ENCODE results near the gene CACFD1.

CACFD1 gene

DNA sequence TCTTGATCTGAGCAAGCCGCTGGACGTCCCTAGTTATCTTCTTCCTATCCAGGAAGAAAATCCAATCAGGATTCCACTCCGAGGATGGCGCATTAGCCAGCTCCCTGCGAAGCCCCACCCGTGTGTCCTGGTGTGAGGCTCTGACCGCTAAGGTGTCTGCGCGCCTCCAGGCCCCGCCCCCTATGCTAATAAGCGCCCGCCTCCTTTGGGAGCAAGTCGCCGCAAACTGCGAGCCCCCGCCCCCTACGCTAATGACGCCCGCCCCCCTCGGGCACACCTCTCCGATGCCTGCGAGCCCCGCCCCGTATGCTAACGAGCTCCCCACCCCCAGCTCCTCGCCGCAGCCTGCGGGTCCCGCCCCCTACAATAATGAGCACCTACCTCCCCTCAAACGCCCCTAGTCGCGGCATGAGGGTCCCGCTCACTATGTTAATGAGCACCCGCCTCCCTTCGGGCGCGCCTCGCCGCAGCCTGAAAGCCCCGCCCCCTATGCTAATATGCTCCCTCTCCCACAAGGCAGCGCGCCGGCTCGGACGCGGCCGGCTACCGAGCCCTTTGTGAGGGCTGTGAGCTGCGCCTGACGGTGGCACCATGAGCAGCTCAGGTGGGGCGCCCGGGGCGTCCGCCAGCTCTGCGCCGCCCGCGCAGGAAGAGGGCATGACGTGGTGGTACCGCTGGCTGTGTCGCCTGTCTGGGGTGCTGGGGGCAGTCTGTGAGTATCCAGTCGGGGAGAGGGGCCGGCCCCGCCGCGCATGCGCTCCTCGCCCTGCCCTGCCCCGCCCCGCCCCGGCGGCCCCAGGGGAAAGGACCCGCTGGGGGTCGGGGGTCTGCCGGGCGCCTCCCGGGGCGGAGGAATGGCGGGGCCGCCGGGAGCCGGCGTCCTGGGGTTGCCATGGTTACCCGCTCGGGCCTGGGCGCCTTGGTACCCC is at the start of gene CACFD1:
Gene CACFD1 (plus strand): TSS at position 503 of the 929 bp plus-strand sequence. CDS start 89 bp downstream, at position 592.
- peak; percentile 83 to 87 for DNase-seq (ENCODE audit: low read depth in 1 of 2, low spot score in 1 of 2)

DNA sequence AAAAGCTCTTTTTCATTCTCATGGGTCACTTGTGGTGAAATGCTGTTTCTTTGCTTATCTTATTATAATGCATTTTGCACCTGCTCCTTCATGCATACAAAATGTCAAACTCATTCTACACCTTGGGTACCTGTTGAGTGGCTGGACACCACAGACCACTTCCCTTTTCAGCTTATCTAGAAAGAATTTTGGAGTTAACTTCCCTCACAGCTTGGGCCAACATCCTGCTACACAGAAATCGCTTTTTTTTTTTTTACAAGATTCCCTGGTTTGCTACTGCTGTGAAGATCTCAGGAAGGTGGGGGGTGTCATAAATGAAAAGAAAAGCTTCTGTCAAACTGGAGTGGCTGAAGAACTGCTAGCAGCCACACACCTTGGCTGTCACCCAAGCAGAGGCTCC is 44.6 kb upstream of the CACFD1 start:
- DNase-seq (ENCODE audit: low read depth in 1 of 2, low spot score in 1 of 2): no peak

DNA sequence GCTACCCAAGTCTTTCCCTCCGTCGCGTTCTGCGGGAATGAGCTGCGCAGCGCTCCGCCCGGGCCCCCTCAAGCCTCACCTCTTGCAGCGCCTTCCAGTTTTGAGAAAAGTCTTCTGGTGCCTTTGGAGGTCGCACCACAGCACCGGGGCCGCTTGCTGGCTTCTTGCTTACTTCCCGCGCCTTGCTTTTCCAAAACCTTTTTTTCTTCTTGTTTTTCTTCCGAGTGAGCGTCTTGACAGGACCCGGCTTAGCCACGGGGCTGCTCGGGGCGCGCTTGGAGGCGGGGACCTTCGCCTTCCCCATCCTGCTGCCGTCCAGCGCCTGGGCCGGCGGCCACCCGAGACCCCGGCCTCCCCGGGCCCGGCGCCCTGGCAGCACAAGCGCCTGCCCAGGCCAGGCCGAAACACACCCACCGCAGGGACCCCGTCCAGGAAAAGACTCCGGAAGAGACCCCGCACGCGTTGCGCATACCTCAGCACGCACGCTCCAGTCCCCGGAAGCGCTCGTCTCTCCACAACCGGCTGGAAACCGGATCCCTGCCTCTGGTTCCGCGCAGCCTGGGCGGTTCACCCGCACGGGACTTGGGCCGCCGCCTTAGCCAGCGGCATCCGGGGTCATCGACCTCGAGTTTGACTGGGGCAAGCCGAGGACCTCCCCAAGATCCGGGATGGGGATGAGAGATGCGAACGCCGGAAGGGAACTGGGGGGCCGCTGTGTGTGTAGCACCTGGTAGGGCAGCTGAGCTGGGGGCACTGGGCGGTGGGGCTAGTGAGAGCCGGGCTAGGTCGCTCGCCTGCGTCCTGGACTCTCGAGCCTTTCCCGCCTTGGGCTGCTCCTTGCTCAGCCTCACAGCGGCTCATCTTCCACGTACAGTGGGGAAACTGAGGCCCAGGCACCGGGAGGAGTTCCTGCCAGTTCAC is 42.0 kb upstream of the CACFD1 start, which contains the start of gene REXO4:
Gene REXO4 (minus strand): TSS at position 470 of the 921 bp plus-strand sequence. CDS start 166 bp downstream, at position 304.
- peak; percentile 68 to 79 for DNase-seq (ENCODE audit: low read depth in 1 of 2, low spot score in 1 of 2)

DNA sequence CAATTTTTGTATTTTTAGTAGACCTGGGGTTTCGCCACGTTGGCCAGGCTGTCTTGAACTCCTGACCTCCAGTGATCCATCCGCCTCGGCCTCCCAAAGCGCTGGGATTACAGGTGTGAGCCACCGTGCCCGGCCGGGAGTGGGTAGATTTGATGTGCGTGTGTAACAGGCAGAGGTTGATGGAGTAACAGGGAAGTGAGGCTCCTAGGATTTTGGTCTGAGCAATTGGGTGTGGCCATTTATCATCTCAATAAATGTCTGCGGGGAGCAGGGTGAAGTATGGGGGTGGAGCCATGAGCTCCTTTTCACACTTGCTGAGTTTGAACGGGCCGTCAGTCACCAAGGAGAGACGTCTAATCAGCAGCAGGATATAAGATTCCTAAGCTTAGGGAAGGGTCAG is 40.8 kb upstream of the CACFD1 start:
- DNase-seq (ENCODE audit: low read depth in 1 of 2, low spot score in 1 of 2): no peak

DNA sequence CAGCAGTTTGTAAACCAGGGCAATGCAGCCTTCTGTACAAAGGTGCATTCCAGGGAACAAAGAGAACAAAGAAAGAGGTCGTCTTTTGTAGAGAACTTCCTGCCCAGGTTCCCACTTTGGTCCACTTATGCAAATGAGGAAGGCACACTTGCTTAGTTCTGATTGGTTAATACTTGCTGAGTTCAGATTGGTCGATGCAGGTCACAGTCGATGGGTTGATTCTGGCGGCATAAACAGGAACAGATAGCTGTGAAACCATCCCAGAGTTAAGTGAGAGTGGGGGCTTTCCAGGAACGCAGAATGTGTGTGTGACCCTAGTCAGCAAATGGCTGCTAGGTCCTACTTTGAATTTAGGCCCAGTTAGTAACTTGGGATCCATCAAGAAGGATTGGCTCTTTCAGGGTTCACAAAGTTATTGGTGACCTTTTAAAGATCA is 39.4 kb upstream of the CACFD1 start:
- DNase-seq (ENCODE audit: low read depth in 1 of 2, low spot score in 1 of 2): no peak

DNA sequence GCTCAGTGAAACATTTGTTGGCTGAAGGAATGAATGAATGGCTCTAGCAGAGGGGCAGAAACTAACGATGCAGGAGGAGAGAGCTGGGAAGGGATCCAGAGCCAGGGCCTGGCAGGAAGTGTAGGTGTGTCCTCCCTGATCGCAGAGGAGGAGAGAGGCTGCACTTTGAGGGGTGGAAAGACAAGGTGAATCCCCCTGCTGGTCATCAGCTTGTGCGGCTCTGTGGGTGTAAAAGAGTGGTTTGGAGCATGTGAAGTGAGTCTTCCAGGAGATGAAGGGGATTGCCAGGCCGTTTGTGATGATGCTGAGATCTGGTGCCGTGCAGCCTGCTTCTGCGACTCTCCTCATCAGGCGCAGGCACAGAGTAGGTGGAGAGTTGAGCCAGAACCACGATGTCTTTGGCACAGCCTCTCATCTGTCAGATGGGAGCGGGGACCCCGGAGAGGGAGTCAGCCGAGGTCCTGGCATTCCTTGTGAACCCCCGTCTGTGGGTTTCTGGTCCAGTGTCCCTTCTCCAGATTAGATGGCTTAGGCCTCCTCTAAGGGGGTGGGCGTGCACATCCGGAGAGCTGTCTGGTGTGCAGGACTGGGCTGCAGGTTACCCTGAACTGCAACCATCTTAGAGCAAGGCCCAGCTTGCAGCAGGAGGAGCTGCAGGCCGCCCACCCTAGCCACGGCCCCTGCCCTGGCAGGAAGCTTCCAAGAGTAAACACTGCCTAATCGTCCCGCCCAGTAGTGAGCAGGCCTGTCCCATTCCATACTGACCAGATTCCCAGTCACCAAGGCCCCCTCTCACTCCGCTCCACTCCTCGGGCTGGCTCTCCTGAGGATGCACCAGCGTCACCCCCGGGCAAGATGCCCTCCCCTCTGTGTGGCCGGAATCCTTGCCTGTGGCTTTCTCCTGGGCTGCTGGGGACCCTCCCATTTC is 37.9 kb upstream of the CACFD1 start, which contains the start of gene ADAMTS13:
Gene ADAMTS13 (plus strand): TSS at position 753 of the 928 bp plus-strand sequence. CDS start 77 bp downstream, at position 830.
- no peak for DNase-seq (ENCODE audit: low read depth in 1 of 2, low spot score in 1 of 2)

DNA sequence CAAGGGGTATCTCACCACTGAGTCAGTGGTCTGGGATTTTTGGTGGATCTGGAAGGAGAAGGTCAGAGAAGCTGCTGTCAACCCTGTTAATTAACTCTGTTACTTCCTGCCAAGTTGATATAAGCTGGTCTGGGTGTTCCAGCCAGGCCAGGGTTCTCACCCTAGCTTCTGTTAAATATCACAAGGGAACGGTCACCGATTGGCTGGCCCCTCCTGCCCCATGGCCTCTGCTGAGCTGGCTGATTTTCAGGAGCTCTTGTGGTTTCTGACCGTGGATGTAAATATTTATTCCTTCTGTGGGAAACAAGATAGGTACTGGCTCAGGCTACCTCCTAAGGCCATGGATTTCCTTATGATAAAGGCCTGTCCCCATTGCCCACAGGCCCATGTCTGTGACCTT is 36.6 kb upstream of the CACFD1 start:
- no peak for DNase-seq (ENCODE audit: low read depth in 1 of 2, low spot score in 1 of 2)

DNA sequence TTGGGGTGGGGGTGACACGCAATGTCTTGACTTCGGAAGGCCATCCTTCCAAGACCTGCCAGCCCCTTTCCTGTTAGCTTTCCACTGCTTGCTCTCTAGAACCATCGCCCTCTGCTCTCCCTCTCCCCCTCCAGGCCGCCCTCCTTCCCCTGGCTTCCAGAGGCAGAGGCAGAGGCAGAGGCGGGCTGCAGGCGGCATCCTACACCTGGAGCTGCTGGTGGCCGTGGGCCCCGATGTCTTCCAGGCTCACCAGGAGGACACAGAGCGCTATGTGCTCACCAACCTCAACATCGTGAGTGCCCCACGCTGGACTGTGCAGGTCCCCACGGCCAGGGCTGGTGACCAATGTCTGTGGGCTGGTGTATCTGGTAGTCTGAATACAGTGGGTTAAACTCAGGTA is 35.6 kb upstream of the CACFD1 start:
- DNase-seq (ENCODE audit: low read depth in 1 of 2, low spot score in 1 of 2): no peak

DNA sequence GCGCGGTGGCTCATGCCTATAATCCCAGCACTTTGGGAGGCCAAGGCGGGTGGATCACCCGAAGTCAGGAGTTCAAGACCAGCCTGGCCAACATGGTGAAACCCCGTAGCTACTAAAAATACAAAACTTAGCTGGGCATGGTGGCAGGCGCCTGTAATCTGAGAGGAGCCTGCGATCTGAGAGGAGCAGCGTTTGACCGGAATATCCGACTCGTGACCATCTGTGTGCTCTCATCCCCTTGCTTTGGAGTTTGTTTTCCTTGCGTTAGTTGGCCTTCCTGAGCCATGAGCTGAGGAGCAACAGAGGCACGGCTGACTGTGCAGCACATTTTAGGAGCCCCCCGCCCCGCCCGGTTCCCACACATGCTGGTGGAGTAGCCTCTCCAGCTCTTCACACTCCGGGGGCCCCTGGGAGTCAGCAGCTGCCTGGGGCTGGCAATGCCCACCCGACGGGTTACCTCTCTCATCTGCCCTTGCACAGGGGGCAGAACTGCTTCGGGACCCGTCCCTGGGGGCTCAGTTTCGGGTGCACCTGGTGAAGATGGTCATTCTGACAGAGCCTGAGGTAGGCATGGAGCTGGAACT is 34.6 kb upstream of the CACFD1 start:
- DNase-seq (ENCODE audit: low read depth in 1 of 2, low spot score in 1 of 2): no peak

DNA sequence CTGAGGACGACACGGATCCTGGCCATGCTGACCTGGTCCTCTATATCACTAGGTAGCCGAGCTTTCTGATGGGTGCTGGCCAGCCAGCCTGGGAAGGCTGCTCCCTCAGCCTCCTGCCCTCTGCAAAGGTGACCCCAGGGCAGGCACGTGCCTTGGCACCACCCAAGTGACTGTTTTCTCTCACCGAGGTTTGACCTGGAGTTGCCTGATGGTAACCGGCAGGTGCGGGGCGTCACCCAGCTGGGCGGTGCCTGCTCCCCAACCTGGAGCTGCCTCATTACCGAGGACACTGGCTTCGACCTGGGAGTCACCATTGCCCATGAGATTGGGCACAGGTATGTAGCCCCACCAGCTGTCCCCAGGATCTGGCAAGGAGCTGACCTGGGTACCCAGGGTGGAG is 33.8 kb upstream of the CACFD1 start:
- DNase-seq (ENCODE audit: low read depth in 1 of 2, low spot score in 1 of 2): no peak

DNA sequence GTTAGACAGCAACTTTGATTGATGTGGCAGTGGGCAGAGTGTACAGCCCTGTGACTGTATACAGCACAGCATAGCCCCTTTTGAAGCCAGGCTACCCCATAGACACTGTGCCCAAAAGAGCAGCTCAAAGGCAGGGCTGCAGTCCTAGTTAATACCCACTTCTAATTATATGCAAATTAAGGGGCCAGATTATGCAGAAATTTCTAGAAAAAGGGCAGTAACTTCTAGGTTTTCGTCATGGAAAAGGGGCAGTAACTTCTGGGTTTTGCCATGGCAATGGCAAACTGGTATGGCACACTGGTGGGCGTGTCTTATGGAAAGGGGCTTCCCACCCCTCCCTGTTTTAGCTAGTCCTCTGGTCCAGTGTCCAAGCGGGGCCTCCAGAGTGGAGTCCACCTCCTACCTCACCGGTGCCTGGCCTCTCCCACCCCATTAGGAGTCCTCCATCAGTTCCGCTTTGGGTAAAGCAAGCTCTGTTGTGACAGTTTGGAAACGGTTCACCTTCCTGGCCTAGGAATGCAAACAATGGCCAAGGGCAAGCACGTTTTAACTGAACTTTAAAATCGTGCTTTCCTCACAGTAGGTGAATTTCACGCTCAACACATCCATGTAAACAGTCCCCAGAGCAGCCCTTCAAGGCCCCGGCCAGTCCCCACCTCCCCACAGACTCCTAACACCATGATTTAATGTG is 32.0 kb upstream of the CACFD1 start:
- no peak for DNase-seq (ENCODE audit: low read depth in 1 of 2, low spot score in 1 of 2)

DNA sequence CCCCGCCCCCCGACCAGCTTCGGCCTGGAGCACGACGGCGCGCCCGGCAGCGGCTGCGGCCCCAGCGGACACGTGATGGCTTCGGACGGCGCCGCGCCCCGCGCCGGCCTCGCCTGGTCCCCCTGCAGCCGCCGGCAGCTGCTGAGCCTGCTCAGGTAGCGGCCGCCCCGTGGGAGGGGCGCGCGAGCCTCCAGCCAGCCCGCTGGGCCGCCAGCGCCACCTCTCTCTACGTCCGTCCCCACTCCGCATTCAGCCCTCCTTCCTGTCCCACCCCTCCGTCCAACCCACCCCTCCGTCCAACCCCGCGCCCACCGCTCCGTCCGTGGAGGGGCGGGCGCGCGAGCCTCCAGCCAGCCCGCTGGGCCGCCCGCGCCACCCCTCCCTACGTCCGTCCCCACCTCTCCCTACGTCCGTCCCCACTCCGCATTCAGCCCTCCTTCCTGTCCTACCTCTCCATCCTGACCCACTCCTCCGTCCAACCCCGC is 31.1 kb upstream of the CACFD1 start:
- DNase-seq (ENCODE audit: low read depth in 1 of 2, low spot score in 1 of 2): no peak

DNA sequence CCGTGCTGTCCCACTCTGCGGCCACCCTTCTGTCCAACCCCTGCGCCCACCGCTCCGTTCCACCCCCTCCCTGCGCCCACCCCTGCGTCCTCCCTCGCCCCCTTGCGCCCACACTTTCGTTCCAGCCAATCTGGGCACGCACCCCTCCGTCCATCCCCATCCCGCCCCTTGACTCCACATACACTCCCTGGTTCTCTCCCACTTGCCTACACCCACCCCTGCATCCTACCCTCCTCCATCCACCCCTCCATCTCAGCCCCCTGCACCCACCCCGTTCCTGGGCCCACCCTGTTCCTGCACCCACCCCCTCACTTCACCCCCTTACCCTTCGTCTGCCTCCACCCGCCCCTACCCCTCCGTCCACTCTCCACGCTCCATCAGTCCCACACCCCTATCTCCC is 30.6 kb upstream of the CACFD1 start:
- no peak for DNase-seq (ENCODE audit: low read depth in 1 of 2, low spot score in 1 of 2)

DNA sequence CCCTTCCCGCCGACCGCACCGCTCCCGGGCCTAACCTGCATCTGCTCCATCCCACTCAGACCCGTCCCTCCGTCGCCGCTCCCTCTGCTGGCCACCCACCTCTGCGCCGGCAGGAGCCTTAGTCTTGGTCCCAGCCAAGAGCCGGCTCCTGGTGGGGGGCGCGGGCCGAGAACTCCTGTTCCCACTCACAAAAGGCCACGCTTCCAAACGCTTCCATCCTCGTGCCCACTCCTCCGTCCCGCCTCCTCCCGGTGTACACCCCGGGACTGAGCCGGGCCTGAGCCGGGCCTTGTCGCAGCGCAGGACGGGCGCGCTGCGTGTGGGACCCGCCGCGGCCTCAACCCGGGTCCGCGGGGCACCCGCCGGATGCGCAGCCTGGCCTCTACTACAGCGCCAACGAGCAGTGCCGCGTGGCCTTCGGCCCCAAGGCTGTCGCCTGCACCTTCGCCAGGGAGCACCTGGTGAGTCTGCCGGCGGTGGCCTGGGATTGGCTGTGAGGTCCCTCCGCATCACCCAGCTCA is 30.1 kb upstream of the CACFD1 start:
- no peak for DNase-seq (ENCODE audit: low read depth in 1 of 2, low spot score in 1 of 2)

DNA sequence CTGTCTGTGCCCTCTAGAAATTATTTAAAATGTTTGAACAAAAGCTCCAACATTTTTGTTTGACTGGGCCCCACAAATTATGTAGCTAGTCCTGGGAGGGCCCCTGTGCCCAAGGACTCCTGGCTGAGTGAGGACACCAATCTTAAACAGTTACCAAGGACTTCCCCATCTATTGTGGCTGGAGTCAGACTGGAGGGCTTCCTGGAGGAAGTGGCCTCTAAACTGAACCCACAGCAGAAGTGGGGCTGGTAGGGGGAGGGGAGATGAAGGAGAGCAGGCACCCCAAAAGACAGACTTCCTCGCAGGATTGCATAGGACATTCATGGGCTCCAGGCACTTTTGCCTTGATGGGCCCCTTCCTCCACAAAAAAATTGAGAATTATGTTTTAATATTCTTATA is 29.5 kb upstream of the CACFD1 start:
- no peak for DNase-seq (ENCODE audit: low read depth in 1 of 2, low spot score in 1 of 2)

DNA sequence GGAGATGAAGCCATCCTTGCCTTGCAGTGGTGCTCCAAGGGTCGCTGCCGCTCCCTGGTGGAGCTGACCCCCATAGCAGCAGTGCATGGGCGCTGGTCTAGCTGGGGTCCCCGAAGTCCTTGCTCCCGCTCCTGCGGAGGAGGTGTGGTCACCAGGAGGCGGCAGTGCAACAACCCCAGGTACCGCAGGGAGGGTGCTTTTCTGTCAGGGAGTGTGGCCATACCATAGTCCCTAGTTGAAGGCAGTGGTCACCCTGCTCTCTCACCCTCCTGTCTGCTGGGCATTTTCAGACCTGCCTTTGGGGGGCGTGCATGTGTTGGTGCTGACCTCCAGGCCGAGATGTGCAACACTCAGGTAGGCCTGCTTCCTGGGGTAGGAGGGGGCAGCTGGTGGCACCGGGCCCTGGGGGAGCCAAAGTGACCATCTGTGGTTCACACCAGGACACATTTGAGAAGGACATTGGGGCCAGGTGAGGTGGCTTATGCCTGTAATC is 26.4 kb upstream of the CACFD1 start:
- DNase-seq (ENCODE audit: low read depth in 1 of 2, low spot score in 1 of 2): no peak

DNA sequence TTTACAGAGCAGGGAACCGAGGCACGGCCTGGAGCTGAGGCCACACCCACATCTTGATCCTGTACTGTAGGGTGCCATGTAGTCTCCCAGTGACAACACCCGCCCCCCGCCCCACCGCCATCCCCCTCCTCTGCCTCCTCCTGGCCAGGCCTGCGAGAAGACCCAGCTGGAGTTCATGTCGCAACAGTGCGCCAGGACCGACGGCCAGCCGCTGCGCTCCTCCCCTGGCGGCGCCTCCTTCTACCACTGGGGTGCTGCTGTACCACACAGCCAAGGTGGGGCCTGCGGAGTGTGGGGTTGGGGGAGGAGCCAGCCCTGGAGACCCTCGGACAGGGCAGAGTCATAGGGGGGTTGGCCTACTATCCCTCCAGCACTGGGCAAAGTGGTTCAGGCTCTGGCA is 23.1 kb upstream of the CACFD1 start:
- DNase-seq (ENCODE audit: low read depth in 1 of 2, low spot score in 1 of 2): no peak

DNA sequence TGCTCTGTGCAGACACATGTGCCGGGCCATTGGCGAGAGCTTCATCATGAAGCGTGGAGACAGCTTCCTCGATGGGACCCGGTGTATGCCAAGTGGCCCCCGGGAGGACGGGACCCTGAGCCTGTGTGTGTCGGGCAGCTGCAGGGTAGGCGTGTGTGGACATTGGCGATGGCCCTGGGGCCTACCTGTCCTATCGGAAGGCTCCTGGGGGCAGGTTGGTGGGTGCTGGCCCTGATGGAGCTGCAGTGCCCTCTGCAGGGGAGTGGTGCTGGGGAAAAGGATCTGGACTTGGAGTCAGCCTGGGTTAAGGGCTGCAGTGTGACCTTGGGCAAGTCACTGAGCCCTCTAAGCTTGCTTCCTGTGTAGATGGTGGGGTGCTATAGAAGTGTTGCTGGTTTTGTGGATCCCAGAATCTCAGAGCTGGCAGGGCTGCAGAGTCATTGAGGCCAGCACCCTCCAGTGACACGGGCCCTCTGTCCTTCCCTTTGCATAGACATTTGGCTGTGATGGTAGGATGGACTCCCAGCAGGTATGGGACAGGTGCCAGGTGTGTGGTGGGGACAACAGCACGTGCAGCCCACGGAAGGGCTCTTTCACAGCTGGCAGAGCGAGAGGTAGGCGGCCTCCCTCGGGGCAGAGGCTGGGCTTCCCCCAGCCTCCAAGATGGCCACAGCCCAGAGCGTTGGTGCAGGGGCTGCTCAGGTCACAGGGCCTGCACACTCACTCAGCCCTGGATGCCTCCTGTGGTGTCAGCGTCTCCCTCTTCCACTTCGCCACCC is 21.8 kb upstream of the CACFD1 start:
- DNase-seq (ENCODE audit: low read depth in 1 of 2, low spot score in 1 of 2): no peak
